H9 (cell line): ENCODE data around the gene SLC35F5. TPM values are rescaled to one million over a fixed set of nuclear protein-coding genes. Genes with fewer than 3 reads are reported as not detected.

ENCODE experiments used
- DNase-seq: peaks from one replicate; pipeline ENCODE4 v3.0.0-alpha.2; 2017
- H2AFZ ChIP-seq: one replicate; pipeline ENCODE4 v1.6.1; 2013; ENCODE audit warnings: mild to moderate bottlenecking, low read length, control low read depth, moderate library complexity
- H2AK5ac ChIP-seq: 2 replicates; pipeline ENCODE4 v1.6.1; 2013; ENCODE audit warnings: low read length, control low read depth, mixed read lengths; ENCODE audit not compliant: insufficient read length
- H2BK120ac ChIP-seq: one replicate; pipeline ENCODE4 v1.6.1; 2013; ENCODE audit warnings: low read depth, mild to moderate bottlenecking, low read length, control low read depth, inconsistent platforms; ENCODE audit not compliant: poor library complexity, severe bottlenecking
- H2BK12ac ChIP-seq: 2 replicates; pipeline ENCODE4 v1.6.1; 2013; ENCODE audit warnings: low read length, control low read depth, mixed read lengths, low read depth; ENCODE audit not compliant: insufficient read length
- H2BK15ac ChIP-seq: 2 replicates; pipeline ENCODE4 v1.6.1; 2013; ENCODE audit warnings: low read depth, low read length, control low read depth
- H2BK20ac ChIP-seq: one replicate; pipeline ENCODE4 v1.6.1; 2013; ENCODE audit warnings: low read depth, mild to moderate bottlenecking, low read length, control low read depth, inconsistent platforms; ENCODE audit not compliant: poor library complexity, severe bottlenecking
- H2BK5ac ChIP-seq: 2 replicates; pipeline ENCODE4 v1.6.1; 2013; ENCODE audit warnings: low read length, control low read depth, mixed read lengths; ENCODE audit not compliant: insufficient read length
- H3K14ac ChIP-seq: 2 replicates; pipeline ENCODE4 v1.6.1; 2013; ENCODE audit warnings: low read length, control low read depth; ENCODE audit not compliant: insufficient read depth
- H3K18ac ChIP-seq: 2 replicates; pipeline ENCODE4 v1.6.1; 2013; ENCODE audit warnings: low read depth, mild to moderate bottlenecking, mixed read lengths, low read length, control low read depth; ENCODE audit not compliant: insufficient read length
- H3K23ac ChIP-seq: 2 replicates; pipeline ENCODE4 v1.6.1; 2013; ENCODE audit warnings: low read length, control low read depth, mixed read lengths, low read depth; ENCODE audit not compliant: insufficient read length
- H3K23me2 ChIP-seq: 2 replicates; pipeline ENCODE4 v1.6.1; 2013; ENCODE audit warnings: low read depth, mild to moderate bottlenecking, mixed read lengths, low read length, control low read depth; ENCODE audit not compliant: insufficient read length, poor library complexity, severe bottlenecking
- H3K27ac ChIP-seq: 2 replicates; pipeline ENCODE4 v1.5.1; 2013; ENCODE audit warnings: low read length, control low read depth, mixed read lengths, low read depth; ENCODE audit not compliant: insufficient read length
- H3K27me3 ChIP-seq: 2 replicates; pipeline ENCODE4 v1.6.1; 2013; ENCODE audit warnings: low read length, control low read depth, inconsistent platforms; ENCODE audit not compliant: insufficient read depth
- H3K4ac ChIP-seq: 2 replicates; pipeline ENCODE4 v1.6.1; 2013; ENCODE audit warnings: low read depth, mild to moderate bottlenecking, control low read depth, inconsistent platforms, low read length, moderate library complexity
- H3K4me1 ChIP-seq: 2 replicates; pipeline ENCODE4 v1.6.1; 2013; ENCODE audit warnings: low read length, control low read depth, inconsistent platforms; ENCODE audit not compliant: insufficient read depth
- H3K4me2 ChIP-seq: 2 replicates; pipeline ENCODE4 v1.6.1; 2013; ENCODE audit warnings: low read length, control low read depth, mixed read lengths; ENCODE audit not compliant: insufficient read length, insufficient read depth
- H3K56ac ChIP-seq: 2 replicates; pipeline ENCODE4 v1.6.1; 2013; ENCODE audit warnings: low read depth, mild to moderate bottlenecking, mixed read lengths, low read length, control low read depth; ENCODE audit not compliant: insufficient read length
- H3K79me1 ChIP-seq: 2 replicates; pipeline ENCODE4 v1.6.1; 2013; ENCODE audit warnings: low read depth, mild to moderate bottlenecking, moderate library complexity, low read length, control low read depth, inconsistent platforms; ENCODE audit not compliant: insufficient read depth, poor library complexity, severe bottlenecking
- H3K79me2 ChIP-seq: 2 replicates; pipeline ENCODE4 v1.6.1; 2013; ENCODE audit warnings: low read length, control low read depth, inconsistent platforms; ENCODE audit not compliant: insufficient read depth
- H3K9ac ChIP-seq: 2 replicates; pipeline ENCODE4 v1.6.1; 2013; ENCODE audit warnings: low read length, control low read depth, mixed read lengths; ENCODE audit not compliant: insufficient read length; ENCODE audit errors: extremely low read depth
- H3K9me3 ChIP-seq: one replicate; pipeline ENCODE4 v1.6.1; 2013; ENCODE audit warnings: low read depth, low read length, inconsistent platforms; ENCODE audit not compliant: control insufficient read depth
- H3T11ph ChIP-seq: one replicate; pipeline ENCODE4 v1.6.1; 2013; ENCODE audit warnings: mild to moderate bottlenecking, low read length, control low read depth, inconsistent platforms
- H4K20me1 ChIP-seq: one replicate; pipeline ENCODE4 v1.6.1; 2013; ENCODE audit not compliant: control insufficient read depth, insufficient read length, insufficient read depth
- H4K5ac ChIP-seq: 2 replicates; pipeline ENCODE4 v1.6.1; 2013; ENCODE audit warnings: low read depth, mild to moderate bottlenecking, mixed read lengths, low read length, control low read depth; ENCODE audit not compliant: insufficient read length
- H4K8ac ChIP-seq: replicated peaks from 2 replicates; pipeline ENCODE4 v1.6.1; 2013; ENCODE audit warnings: low read length, control low read depth, mixed read lengths, low read depth; ENCODE audit not compliant: insufficient read length
- H4K91ac ChIP-seq: 2 replicates; pipeline ENCODE4 v1.6.1; 2013; ENCODE audit warnings: low read depth, mild to moderate bottlenecking, moderate library complexity, mixed read lengths, low read length, control low read depth; ENCODE audit not compliant: insufficient read length
- H3K27ac Mint-ChIP-seq, 3 experiments: 2 replicates in 2 of 3; 3 replicates in 1 of 3; pipeline ENCODE4 v1.8.0; 2020 to 2021; ENCODE audit warnings: mixed read lengths in 3 of 3, mild to moderate bottlenecking in 1 of 3, moderate library complexity in 1 of 3
- H3K27me3 Mint-ChIP-seq: 2 replicates; pipeline ENCODE4 v1.8.0; 2021; ENCODE audit warnings: low read depth, mild to moderate bottlenecking, moderate library complexity, mixed read lengths
- H3K36me3 Mint-ChIP-seq, 3 experiments: 2 replicates in 2 of 3; 3 replicates in 1 of 3; pipeline ENCODE4 v1.8.0; 2020 to 2021; ENCODE audit warnings: low read depth in 3 of 3, mixed read lengths in 3 of 3; ENCODE audit not compliant: insufficient read depth in 1 of 3
- H3K4me1 Mint-ChIP-seq, 2 experiments: 2 replicates each; pipeline ENCODE4 v1.8.0; 2020; ENCODE audit warnings: mixed read lengths in 2 of 2
- H3K4me3 Mint-ChIP-seq, 2 experiments: 2 replicates in 1 of 2; 3 replicates in 1 of 2; pipeline ENCODE4 v1.8.0; 2020 to 2021; ENCODE audit warnings: mild to moderate bottlenecking in 2 of 2, mixed read lengths in 2 of 2, moderate library complexity in 1 of 2
- H3K9me3 Mint-ChIP-seq, 2 experiments: 2 replicates in 1 of 2; 3 replicates in 1 of 2; pipeline ENCODE4 v1.8.0; 2020; ENCODE audit warnings: mild to moderate bottlenecking in 2 of 2, mixed read lengths in 2 of 2, moderate library complexity in 1 of 2
- CTCF ChIP-seq: fragments of 200-600 bp; sonication (generic); conservative IDR thresholded peaks from 3 replicates; pipeline ENCODE4 v1.8.0; 2021; ENCODE audit warnings: antibody characterized with exemption, mild to moderate bottlenecking
- WGBS: extraction: QIAGEN DNeasy Blood & Tissue Kit; methylation state at CpG from one replicate; pipeline ENCODE4 v1.1.7; 2013; ENCODE audit warnings: missing lambda C conversion rate, low lambda C conversion rate, mixed read lengths; ENCODE audit not compliant: insufficient read length; ENCODE audit errors: extremely low coverage; 5-methylcytosine and 5-hydroxymethylcytosine counted together
- total RNA-seq: library from RNA; stranded (reverse); gene quantifications from 2 replicates; pipeline ENCODE4 v1.2.1, GENCODE V29; 2021

The SLC35F5 gene
- total RNA-seq, 1 experiment from 2014 or later = 31.3 TPM

- no peak for TF ChIP-seq CTCF
- Histone ChIP-seq H3K79me1 (no peaks in the 10 kb centered on the region), H2BK5ac (no peak overlapping the region), H3K27ac (no peak overlapping the region), H3K14ac (no peak overlapping the region), H3K23me2 (no peaks in the 10 kb centered on the region), H3T11ph (no peak overlapping the region), H2BK15ac (no peak overlapping the region), H2AK5ac (no peak overlapping the region), H3K4me2 (no peak overlapping the region), H3K18ac (no peak overlapping the region), H4K8ac (no peak overlapping the region), H2AFZ (no peak overlapping the region), H3K9ac (no peak overlapping the region), H4K5ac (no peak overlapping the region), H2BK20ac (no peak overlapping the region), H3K9me3 (no peaks in the 10 kb centered on the region), H3K23ac (no peak overlapping the region), H3K4me1 (no peaks in the 10 kb centered on the region), H4K91ac (no peak overlapping the region), H3K4ac (no peak overlapping the region), H3K56ac (no peak overlapping the region), H3K27me3 (no peaks in the 10 kb centered on the region), H2BK120ac (no peak overlapping the region), H2BK12ac (no peak overlapping the region), H3K79me2 (no peaks in the 10 kb centered on the region), H4K20me1 (no peaks in the 10 kb centered on the region)
- Mint-ChIP-seq H3K9me3 (peaks cover 23 to 25% of the 10 kb centered on the region in 2 experiments), H3K4me1 (peaks cover 0 to 7% of the 10 kb centered on the region in 2 experiments; a peak in 3 of 4 replicates), H3K36me3 (peaks cover 7 to 19% (median 9%) of the 10 kb centered on the region in 3 experiments), H3K27me3 (peaks cover 4% of the 10 kb centered on the region), H3K4me3 (no peak overlapping the region), H3K27ac (no peak overlapping the region)
- no CpG with 5 or more reads among the region's 1 CpG for WGBS
- no peak for DNase-seq
Measured at GRCh38 chr2:113768770-113769169, 12.3 kb upstream of the SLC35F5 start.
